ENCODE data around the gene NCEH1.
"Not testable (repeated sequence)": the region's sequence is repeated elsewhere in the genome, so short reads cannot be mapped to it uniquely, and the experiment has no call there.

NCEH1 gene

GRCh38 chr3:172707967-172708366, 2.9 kb downstream of the NCEH1 start:
- no peak for DNase-seq (ENCODE audit: low spot score)
- ChIA-PET CTCF (no interaction called here), POLR2A (ENCODE audit: low non-redundant PET) (no interaction called here)
- no peak for TF ChIP-seq CTCF (conservative IDR thresholded peaks at IDR 0.05; ENCODE audit: low read depth)
- H3K27ac ChIP-seq: no peak overlapping the region

- TF ChIP-seq CTCF (conservative IDR thresholded peaks at IDR 0.05; ENCODE audit: low read depth): no peak
- CTCF ChIA-PET: no interaction called here
- DNase-seq (ENCODE audit: low spot score): no peak
- POLR2A ChIA-PET (ENCODE audit: low non-redundant PET): no interaction called here
- no peak overlapping the region for H3K27ac ChIP-seq
Observed at GRCh38 chr3:172707030-172707429, 3.8 kb downstream of the NCEH1 start.

DNA sequence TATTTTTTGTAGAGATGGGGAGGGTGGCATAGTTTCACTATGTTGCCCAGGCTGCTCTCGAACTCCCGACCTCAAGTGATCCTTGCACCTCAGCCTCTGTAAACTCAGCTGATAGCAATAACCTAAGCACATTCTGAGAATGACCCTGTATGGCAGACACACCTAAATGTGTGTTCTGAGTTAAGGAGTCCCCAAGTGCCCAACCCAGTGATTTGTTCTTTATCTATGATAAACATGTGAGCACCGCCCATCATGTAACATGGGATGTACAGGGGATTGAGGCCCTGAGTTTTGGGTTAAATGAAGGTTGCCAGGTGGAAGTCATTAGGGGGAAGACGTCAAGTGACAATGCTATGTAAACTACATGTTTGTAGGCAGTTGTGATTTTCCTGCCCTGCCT, 5.7 kb downstream of the NCEH1 start:
- TF ChIP-seq CTCF (conservative IDR thresholded peaks at IDR 0.05; ENCODE audit: low read depth): no peak
- no peak overlapping the region for H3K27ac ChIP-seq
- DNase-seq (ENCODE audit: low spot score): no peak
- POLR2A ChIA-PET (ENCODE audit: low non-redundant PET): no interaction called here
- CTCF ChIA-PET: no interaction called here

- CTCF ChIA-PET: interaction anchor here (0.5 to 1.1 kb wide), 2 partner anchors 27 to 31 kb away, joined by 3 read pairs; no protein-coding TSS in a partner anchor
- DNase-seq (ENCODE audit: low spot score): no peak
- POLR2A ChIA-PET (ENCODE audit: low non-redundant PET): no interaction called here
- no peak overlapping the region for H3K27ac ChIP-seq
- no peak for TF ChIP-seq CTCF (conservative IDR thresholded peaks at IDR 0.05; ENCODE audit: low read depth)
Observed at GRCh38 chr3:172704001-172704400, 6.9 kb downstream of the NCEH1 start.

DNA sequence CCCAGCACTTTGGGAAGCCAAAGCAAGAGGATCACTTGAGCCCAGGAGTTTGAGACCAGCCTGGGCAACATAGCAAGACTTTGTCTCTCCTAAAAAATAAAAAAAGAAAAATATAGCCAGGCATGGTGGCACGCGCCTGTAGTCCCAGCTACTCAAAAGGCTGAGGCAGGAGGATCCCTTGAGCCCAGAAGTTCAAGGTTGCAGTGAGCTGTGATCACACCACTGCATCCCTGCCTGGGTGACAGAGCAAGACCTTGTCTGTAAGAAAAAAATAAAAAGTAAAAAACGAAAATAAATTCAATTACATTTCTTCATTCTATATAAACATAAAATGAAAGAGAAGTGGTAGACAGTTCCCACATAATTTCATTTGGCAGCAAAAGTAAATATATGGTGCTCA, 8.1 kb downstream of the NCEH1 start:
- POLR2A ChIA-PET (ENCODE audit: low non-redundant PET); H3K27ac ChIP-seq; DNase-seq (ENCODE audit: low spot score): not testable (repeated sequence)
- CTCF ChIA-PET: interaction anchor here (0.6 to 0.9 kb wide), 2 partner anchors 9 to 28 kb away, joined by 3 to 4 read pairs; no protein-coding TSS in a partner anchor

DNA sequence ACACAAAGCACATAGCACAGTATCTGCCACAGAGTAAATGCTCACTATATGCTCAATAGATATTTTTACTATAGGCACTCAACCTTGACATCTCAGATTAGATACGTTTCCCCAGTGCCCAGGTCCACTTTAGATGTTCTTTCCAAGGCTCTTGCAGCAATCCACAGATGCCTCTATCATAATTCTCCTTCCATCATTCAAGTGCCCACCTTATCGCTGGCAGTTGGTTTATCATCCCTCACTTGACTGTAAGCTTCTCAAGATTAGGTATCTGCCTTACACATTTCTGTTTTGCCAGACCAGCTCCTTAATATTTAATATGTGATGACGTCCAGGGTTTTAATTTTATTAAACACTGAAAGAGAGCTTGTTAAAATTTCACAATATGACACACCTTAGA, 8.6 kb downstream of the NCEH1 start:
- POLR2A ChIA-PET (ENCODE audit: low non-redundant PET): no interaction called here
- no peak overlapping the region for H3K27ac ChIP-seq
- TF ChIP-seq CTCF (conservative IDR thresholded peaks at IDR 0.05; ENCODE audit: low read depth): no peak
- CTCF ChIA-PET: no interaction called here
- no peak for DNase-seq (ENCODE audit: low spot score)

GRCh38 chr3:172701751-172702150, 9.1 kb downstream of the NCEH1 start:
- ChIA-PET POLR2A (ENCODE audit: low non-redundant PET) (no interaction called here), CTCF (no interaction called here)
- TF ChIP-seq CTCF (conservative IDR thresholded peaks at IDR 0.05; ENCODE audit: low read depth): no peak
- DNase-seq (ENCODE audit: low spot score): no peak
- H3K27ac ChIP-seq: no peak overlapping the region

Data from RWPE1 (cell line).